ENCODE data around the gene CAPRIN2.

CAPRIN2 gene

DNA sequence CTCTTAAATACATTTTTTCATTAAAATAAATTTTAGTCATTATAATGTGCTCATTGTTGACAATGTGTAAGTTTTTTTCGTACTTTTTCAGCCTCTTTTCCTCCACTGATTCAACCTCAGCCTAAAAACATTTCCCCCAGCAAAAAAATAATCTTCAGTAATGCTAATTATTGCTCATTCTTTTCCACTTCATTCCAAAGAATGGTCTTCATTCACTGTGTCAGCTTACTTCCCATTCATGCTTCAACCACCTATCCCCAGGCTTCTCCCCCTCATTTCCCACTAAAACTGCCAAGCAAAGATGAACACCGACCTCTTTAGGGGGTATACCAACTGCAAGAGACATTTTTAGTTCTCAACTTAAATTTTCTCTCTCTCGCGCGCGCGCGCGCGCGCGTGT, 56.4 kb downstream of the CAPRIN2 start:
- DNase-seq (ENCODE audit: low read depth) = no peak

DNA sequence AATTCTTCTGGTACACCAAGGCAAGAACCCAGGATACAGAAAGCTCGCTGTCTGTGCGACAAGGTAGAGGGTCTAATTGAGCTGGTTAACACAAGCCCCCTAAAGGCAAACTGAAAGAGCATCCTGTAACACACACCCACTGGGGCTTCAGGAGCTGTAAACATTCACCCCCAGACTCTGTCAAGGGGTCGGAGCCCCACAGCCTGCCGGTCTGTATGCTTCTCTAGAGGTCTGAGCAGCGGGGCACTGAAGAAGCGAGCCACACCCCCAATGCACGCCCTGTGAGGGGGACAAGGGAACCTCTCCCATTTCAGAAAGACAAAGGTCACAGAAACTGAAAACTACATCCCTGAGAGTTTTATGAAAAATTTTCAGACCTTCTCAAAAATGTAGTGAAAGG, 57.8 kb downstream of the CAPRIN2 start:
- no peak for DNase-seq (ENCODE audit: low read depth)

DNA sequence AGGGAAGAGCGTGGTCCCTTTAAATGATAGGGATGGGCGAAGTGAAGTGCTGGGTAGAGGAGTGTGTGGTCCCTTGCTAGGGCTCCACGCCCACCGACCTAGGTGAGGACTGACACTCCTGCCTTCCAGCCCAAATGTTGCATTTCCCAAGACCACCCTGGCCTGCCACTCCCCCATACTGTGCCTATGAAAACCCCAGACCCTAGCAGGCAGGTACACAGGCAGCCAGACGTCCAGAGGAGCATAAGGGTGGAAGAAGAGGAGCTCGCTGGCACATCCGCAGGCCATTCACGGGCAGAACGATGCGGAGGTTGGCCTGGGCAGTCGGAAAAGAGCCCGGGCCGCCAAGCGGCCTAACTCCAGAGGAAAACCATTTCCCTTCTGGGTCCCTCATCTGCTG, 58.3 kb downstream of the CAPRIN2 start:
- DNase-seq (ENCODE audit: low read depth) = no peak

DNA sequence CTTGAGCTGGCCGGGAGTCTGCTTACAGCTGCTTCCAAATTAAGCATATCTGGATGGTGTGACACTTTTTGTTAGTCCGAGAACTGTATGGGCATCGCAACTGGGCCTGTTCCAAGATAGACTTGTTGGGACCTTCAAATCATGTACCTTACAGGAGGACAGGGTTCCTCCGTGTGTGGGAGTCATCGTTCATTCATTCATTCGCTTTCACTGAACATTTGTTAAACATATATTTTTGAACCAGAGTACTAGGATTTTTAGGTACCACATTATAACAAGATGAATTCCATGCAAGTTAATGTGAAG, 58.7 kb downstream of the CAPRIN2 start:
- DNase-seq (ENCODE audit: low read depth) = no peak

DNA sequence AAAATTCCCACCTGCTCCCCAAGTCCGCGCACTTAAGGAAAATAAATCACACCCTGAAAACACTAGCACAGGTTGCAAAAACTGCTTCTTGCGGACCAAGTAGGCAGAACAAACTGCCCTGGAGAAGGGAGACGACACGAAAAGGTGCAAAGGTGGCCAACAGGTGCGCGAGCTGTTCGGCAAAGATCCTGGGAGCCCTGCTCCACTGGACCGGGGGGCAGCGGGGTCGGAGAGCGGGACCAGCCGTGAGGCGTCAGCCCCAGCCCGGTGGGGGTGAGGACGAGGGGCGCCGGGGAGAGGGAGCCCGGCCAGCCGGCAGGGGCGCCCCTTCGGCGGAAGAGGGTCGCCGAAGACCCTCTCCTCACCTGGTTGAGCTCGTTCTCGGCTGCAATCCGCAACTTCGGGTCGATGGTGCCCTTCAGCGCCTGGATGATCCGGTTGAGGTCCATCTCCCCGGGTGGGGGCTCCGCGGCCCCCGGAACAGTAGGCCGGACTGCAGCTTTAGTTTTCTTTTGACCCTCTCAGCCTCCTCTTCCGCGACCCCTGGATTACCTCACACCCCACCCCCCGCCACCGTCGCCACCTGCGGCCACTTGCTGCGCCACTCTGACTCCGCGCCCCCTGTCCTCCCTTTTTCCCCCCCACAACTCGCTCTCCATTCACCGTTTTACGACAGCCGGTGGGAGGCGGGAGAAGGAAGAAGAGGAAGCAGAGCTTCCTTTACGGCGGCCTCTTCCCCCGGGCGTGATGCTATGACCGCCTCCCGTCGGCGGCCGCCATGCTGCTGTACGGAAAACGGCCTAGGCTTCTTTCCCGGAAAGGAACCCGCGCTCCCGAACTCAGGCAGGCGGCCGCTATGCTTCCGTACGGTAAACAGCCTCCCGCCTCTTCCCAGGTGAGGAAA, 59.3 kb downstream of the CAPRIN2 start, which contains the start of gene IPO8:
IPO8 (minus strand) TSS at position 671 of the 904 bp plus-strand sequence; CDS start at position 449, 222 bp downstream.
- DNase-seq (ENCODE audit: low read depth) = peak; percentile 89

DNA sequence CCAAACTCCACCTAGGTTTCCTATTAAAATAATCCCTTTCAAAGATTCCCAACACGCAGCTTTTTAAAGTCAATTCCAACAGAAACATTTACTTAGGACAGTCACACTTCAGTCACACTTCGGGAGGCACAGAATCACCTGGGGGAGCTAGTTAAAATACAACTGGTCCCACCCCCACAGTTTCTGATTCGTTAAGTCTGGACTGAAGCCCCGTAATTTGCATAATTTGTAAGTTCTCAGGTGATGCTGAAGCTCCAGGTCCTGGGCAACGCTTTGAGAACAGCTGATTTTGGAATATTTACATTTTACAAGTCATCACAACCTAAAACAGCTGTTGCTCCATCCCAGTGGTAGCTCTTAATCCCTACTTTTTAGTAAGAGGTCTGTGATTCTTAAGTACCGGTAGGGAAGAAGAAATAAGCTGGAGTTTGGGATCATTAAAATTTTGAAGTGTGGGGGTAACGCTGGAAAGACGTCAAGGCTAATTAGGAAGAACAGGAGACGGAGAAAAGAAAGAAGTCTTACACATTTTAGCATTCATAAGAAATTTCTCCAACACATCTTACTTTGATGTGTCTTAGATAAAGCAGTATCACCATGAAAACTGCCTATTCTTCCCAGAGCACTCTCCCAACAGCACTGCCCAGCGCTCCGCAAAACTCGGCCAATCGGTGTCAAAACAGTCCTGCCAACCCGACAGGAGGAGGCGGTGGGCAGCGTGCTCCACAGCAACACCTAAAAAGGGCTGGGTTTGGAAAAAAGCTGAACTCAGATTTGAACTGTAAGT, 60.1 kb downstream of the CAPRIN2 start:
- DNase-seq (ENCODE audit: low read depth) = peak; percentile 41

DNA sequence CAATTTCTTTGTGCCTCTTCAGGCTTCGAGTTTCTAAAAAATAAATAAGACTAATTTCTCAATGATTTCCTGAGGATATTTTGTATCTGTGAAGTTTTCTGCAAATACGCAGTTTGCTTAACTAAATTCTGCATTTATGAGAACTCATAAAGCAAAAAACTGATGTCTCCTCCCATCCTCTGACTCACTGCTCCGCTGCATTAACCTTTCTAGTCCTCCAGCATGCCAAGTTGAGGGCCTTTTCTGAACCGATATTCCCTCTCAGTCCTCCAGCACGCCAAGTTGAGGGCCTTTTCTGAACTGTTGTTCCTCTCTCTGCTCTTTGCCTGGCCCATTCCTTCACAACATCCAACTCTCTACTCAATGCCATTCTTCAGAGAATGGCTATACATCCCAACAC, 62.3 kb downstream of the CAPRIN2 start:
- peak; percentile 25 for DNase-seq (ENCODE audit: low read depth)

DNA sequence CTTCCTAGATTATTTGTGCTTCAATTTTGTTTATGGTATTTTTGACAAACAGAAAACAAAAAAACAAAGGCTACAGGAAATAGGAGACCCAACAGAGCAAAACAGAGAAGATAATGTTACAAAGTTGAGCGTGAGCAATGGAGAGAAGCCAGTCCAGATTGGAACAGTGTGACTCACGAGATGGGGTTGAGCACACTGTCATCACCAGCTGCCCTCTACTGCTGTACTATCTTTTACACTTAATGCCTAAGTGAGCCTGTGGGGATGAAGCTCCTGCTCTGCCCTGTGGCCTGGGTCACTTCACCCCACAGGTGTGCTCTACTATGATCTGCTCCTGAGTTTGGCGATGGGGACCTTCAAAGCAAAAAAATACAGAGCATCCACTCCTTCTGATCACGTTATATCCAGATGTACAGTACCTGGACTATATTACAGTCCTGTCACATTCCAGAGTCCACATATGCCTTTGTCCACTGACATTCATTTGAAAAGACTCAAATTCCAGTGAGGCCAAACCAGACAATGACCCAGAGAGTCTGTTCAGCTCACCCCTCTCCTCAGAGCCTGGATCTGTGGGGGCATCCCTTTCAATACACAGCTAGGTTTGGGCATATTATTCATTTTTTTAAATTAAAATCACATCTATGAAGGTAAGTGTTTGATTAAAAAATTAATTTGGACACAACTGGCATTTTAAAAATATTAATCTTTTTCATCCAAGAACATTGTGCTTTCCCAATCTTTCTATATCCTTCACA, 63.5 kb downstream of the CAPRIN2 start:
- DNase-seq (ENCODE audit: low read depth) = peak; percentile 81

DNA sequence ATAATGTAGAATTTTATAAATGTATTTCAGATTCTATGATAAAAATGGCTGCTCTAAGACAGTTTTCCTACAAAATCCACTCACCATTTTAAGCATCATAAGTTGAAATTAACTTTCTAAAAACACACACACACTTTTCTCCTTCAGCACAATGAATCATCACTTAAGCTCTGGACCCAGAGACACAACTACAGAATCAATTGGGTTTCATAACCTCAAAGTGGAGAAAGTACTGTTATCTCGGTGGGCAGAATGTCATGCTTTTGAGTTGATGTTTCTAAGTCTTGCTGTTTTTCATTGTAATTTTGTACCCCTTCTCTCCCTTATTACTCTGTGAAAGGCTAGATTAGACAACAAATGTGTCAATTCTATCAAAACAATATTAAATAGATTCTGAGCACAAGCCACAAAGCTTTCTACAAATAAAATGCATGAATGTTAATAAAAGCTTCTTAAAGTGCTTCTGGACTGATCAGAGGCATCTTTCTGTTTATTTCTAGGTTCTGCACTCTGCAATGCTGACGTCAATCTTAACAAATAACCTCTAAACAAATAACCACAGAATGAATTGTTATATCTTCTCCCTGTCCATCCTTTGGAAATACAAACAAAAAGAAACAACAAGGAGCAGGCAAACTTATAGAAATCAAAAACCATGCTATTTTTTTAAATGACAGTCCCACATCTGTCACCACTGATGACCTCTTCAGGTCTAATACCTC, 67.3 kb downstream of the CAPRIN2 start:
- peak; percentile 75 for DNase-seq (ENCODE audit: low read depth)

DNA sequence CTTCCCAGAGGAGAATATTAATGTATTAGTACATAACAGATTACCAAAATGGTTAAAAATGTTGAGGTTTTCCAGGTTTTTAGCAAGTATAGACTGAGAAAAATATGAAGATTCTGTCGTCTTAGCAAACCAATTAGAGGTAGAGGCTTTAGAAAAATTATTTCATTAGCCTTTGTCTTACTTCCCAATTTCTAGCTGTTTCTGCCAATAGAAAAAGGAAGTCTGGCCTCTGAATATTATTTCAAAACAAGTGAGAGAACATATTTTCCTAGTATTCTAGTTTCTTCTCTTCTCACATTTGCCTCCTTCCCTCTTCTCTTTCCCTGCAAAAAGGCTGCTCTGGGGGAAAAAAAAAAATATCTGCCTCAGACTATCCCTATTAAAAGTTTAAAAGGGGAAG, 75.5 kb downstream of the CAPRIN2 start:
- no peak for DNase-seq (ENCODE audit: low read depth)

DNA sequence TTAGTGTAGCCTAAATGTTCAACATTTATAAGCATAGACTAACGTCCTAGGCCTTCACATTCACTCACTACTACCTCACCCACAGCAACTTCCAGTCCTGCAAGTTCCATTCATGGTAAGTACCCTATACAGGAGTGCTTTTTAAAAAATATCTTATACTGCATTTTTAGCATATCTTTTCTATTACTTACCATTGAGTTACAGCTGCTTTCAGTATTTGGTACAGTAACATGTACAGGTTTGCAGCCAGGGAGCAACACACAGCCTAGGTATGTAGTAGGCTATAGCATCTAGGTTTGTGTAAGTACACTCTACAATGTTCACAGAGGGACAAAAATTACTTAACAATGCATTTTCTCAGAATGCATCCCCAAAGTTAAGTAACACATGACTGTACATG, 76.5 kb downstream of the CAPRIN2 start:
- DNase-seq (ENCODE audit: low read depth) = no peak

DNA sequence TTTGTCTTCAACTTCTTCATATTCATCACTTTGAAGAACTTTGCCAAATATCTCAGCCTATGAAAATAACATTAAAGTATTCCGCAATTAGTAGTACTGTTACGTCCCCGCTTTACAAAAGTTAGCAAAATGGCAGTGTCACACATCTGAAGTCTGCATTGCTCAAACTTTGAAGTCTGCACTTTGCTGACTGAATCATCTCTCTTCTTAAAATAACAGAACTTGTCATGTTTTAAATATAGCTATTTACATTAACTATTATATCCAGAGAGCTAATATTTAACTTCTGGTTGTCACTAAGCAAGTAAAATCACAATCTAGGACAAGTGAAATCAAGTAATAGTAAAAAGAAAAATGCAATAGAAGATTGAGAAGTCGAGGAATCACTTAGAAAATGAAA, 93.5 kb downstream of the CAPRIN2 start:
- no peak for DNase-seq (ENCODE audit: low read depth)
